ENCODE results near the gene KCNQ1. TPM values are rescaled to one million over a fixed set of nuclear protein-coding genes. Genes with fewer than 3 reads are reported as not detected.
A peak's percentile ranks its signal among the peaks of the same experiment; 100 is the strongest.

The KCNQ1 gene
- total and polyA plus RNA-seq, 9 of the 15 experiments (the other 6 are each of a cell fraction or from before 2014, with no cell fraction given): 0.44 TPM; not detected in 8

GRCh38 chr11:2395211-2395730 is 49.5 kb upstream of the KCNQ1 start:
- H3K9me1 ChIP-seq (ENCODE audit: control insufficient read depth, insufficient read depth, low read length): peaks cover 6% of the 10 kb centered on the region
- peaks cover 15% of the 10 kb centered on the region for H4K20me1 ChIP-seq (replicated peaks; ENCODE audit: control insufficient read depth, insufficient read depth, low read length)
- ChIA-PET POLR2A (interaction anchor here (0.6 kb wide), 1 partner anchor 13 kb away, joined by 3 read pairs; no protein-coding TSS in a partner anchor), CTCF (ENCODE audit: low intra/inter-chr PET ratio) (no interaction called here)
- FAIRE-seq: no peak
- in situ Hi-C loops (cut with MboI) (no loop called here), intact Hi-C loops (cut with micrococcal nuclease) (no loop called here)
- no peak for DNase-seq (ENCODE audit: extremely low read depth in 1 of 4, low spot score in 3 of 4)
- H2AFZ ChIP-seq (ENCODE audit: low read depth, low read length): no peak overlapping the region
- no peak for TF ChIP-seq NR2C2 (CRISPR knock-in tag; IDR thresholded peaks at IDR 0.05)
- TF ChIP-seq NR2C2 (tag; IDR thresholded peaks at IDR 0.05): no peak
- no peak for TF ChIP-seq FOXP1 (CRISPR knock-in tag; IDR thresholded peaks at IDR 0.05)
- no peak for TF ChIP-seq CEBPB (tag; IDR thresholded peaks at IDR 0.05)
- peak; percentile 22; the same call in 1 of the 2 replicates for TF ChIP-seq VEZF1 (CRISPR knock-in tag; IDR thresholded peaks at IDR 0.05)
- H3K79me2 ChIP-seq (ENCODE audit: control insufficient read depth, insufficient read depth, low read length): peaks cover 26% of the 10 kb centered on the region
- WGBS (ENCODE audit: insufficient coverage, low coverage, missing lambda C conversion rate): 85% methylated on average over 11 of the region's 26 CpGs
- H3K36me3 ChIP-seq (ENCODE audit: control insufficient read depth, insufficient read depth, low read length): peaks cover 69% of the 10 kb centered on the region; the same call in 2 of the 3 replicates
- no peak overlapping the region for H3K9ac ChIP-seq (ENCODE audit: insufficient read depth in 1 of 2, low read depth in 2 of 2, low read length in 2 of 2)
- H3K4me3 ChIP-seq: no peak overlapping the region
- H3K4me1 ChIP-seq (replicated peaks in 1 of 2; ENCODE audit: control insufficient read depth in 2 of 2, insufficient read depth in 2 of 2, low read length in 2 of 2): peaks cover 7 to 83% of the 10 kb centered on the region in 2 experiments; a peak in 4 of 5 replicates
- ATAC-seq: no peak
- H3K27ac ChIP-seq (ENCODE audit: extremely low read depth, low read depth, low read length): no peak overlapping the region
- H3K4me2 ChIP-seq (ENCODE audit: insufficient read depth, low read length): no peak overlapping the region
- H3K9me3 ChIP-seq (replicated peaks; ENCODE audit: control insufficient read depth, insufficient read depth, low read depth, low read length): no peaks in the 10 kb centered on the region
- no peaks in the 10 kb centered on the region for H3K27me3 ChIP-seq (ENCODE audit: control insufficient read depth in 2 of 2, insufficient read depth in 2 of 2, low read length in 2 of 2)
- no TSS peak for BruUV-seq (replicated peaks)
